HUES48 (cell line): ENCODE data around the gene SLC16A13.

Experiments
- H3K27ac ChIP-seq: one replicate; pipeline ENCODE4 v1.7.0; 2013; ENCODE audit warnings: low read depth, low read length, inconsistent platforms
- H3K27me3 ChIP-seq: 2 replicates; pipeline ENCODE4 v1.6.1; 2013; ENCODE audit warnings: mild to moderate bottlenecking, low read length; ENCODE audit not compliant: control insufficient read depth, insufficient read depth
- H3K36me3 ChIP-seq: 2 replicates; pipeline ENCODE4 v1.6.1; 2013; ENCODE audit warnings: low read length; ENCODE audit not compliant: control insufficient read depth, insufficient read depth
- H3K4me1 ChIP-seq: 2 replicates; pipeline ENCODE4 v1.6.1; 2013; ENCODE audit warnings: mild to moderate bottlenecking, low read length; ENCODE audit not compliant: control insufficient read depth, insufficient read depth
- H3K4me3 ChIP-seq: 2 replicates; pipeline ENCODE4 v1.5.1; 2013; ENCODE audit warnings: mild to moderate bottlenecking, low read depth, low read length
- H3K9ac ChIP-seq: 2 replicates; pipeline ENCODE4 v1.6.1; 2013; ENCODE audit warnings: mild to moderate bottlenecking, low read depth, low read length, moderate library complexity
- H3K9me3 ChIP-seq: 2 replicates; pipeline ENCODE4 v1.6.1; 2013; ENCODE audit warnings: low read length; ENCODE audit not compliant: control insufficient read depth, insufficient read depth

Gene SLC16A13

DNA sequence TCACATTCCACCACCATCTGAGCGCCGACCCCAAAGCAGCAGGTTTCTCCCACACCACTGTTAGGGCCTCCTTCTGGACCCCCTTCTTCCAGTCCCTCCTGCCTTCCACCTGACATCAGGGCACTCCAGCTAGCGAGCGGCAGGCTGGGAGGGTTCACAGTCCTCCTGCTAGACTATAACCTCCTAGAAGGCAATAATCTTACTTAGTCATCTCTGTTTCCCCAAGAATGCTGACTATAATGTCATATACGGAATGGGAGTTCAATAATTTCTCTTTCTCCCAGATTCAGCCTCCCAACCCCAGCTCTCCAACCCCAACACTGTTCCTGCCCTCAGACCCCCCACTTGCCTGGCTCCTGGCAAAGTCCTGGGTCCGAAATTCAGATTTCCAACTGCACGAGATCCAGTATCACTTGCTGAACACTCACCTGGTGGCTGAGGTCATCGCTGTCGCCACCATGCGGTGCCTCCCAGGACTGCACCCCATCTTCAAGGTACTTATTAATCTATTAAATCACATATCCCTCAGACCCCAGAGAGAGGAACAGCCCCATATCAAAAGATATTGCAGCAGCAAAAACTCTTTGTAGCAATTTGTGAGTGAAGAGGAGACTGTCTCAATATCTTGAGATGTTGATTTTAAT, 34.4 kb upstream of the SLC16A13 start:
- peaks cover 23% of the 10 kb centered on the region for H3K36me3 ChIP-seq
- no peaks in the 10 kb centered on the region for H3K4me1 ChIP-seq
- no peaks in the 10 kb centered on the region for H3K9me3 ChIP-seq
- H3K27me3 ChIP-seq: peaks cover 9% of the 10 kb centered on the region
- no peak overlapping the region for H3K9ac ChIP-seq
- no peak overlapping the region for H3K4me3 ChIP-seq
- no peak overlapping the region for H3K27ac ChIP-seq

DNA sequence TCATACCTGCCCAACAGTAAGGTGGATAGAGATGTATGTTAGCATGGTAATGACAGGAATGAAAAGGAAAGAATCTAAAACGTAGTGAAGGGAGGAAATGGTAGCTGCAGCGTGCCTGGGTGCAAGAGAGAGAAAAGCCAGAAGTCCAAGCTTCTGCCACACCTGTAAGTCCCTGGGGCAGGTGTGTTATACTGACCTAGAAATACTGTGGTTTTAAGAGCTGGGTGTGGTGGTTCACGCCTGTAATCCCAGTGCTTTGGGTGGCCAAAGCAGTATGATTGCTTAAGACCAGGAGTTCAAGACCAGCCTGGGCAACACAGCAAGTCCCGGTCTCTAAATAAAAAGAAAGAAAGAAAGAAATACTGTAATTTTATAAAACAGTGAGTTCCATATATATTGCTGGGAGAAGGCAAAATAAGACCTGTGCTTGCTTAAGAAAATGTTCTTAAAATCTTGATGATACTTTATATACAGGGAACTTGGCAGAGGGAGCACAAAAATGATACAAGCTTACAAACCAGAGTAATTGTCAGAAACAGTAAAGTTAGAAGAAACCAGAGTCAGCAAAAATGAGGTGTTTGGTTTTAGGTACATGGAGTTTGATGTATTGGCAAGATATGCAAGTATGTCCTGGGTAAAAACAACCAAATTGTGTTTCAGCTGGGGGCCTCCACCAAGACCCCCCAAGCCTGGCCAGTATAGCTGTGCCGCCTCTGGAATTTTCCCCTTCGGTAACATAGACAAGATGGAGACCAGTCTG, 33.3 kb upstream of the SLC16A13 start:
- no peak overlapping the region for H3K4me3 ChIP-seq
- H3K27ac ChIP-seq: no peak overlapping the region
- H3K4me1 ChIP-seq: no peaks in the 10 kb centered on the region
- H3K9ac ChIP-seq: no peak overlapping the region
- H3K27me3 ChIP-seq: no peaks in the 10 kb centered on the region
- peaks cover 23% of the 10 kb centered on the region for H3K36me3 ChIP-seq
- no peaks in the 10 kb centered on the region for H3K9me3 ChIP-seq

DNA sequence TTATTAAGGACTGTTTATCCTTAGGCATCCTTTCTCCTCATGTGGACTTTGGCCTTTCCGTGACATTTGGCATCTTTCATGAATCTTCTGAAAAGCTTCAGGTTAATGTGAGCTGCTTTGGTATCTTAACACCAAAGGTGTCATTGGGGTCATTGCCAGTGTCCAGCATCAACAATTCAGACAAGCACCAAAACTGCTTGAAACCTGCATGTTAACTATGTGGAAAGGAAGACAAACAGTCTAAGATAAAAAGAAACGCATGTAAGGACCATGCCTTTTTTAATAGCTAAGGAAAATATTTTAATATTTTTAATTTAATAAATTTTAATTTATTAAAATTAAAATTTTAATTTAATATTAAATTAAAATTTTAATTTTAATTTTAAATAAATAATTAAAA, 32.1 kb upstream of the SLC16A13 start:
- Histone ChIP-seq H3K9ac (no peak overlapping the region), H3K27ac (no peak overlapping the region), H3K36me3 (peaks cover 21% of the 10 kb centered on the region), H3K4me1 (no peaks in the 10 kb centered on the region), H3K4me3 (no peak overlapping the region), H3K9me3 (no peaks in the 10 kb centered on the region), H3K27me3 (no peaks in the 10 kb centered on the region)

DNA sequence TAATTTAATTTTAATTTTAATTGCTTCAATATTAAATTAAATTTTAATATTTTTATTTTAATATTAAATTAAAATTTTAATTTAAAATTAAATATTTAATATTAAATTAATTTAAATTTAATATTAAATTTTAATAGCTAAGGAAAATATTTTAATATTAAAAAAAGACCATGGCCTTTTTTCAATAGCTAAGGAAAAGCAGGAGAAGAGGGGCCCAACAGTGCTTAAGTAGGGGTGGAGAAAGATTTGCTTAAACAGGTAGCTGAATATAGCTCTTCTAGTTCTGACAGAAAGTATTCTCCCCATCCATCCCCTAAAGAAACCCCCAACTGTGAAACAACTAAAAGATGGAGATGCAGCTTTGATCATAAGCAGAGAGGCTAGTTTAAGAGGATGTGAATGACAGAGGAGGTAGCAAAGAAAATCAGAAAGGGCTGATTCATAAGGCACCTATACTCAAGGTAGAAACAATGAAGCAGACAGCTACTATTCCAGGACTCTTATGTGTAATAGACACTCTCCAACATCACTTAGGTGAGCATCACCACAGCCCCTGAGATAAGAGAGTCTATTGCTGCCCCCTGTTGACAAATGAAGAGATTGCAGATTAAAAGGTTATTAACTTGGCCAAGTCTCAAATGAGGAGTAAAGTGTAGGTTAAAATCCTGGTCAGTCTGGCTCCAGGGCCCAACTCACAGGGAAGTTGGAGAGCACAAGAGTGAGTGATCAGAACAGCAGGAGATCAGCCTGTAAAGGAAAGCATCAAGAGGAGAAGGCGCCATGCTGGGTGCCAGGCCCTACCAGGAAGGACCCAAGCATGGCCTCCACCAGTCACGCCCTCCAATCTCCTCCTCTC, 31.2 kb upstream of the SLC16A13 start:
- no peak overlapping the region for H3K27ac ChIP-seq
- H3K9me3 ChIP-seq: no peaks in the 10 kb centered on the region
- H3K27me3 ChIP-seq: no peaks in the 10 kb centered on the region
- no peaks in the 10 kb centered on the region for H3K4me1 ChIP-seq
- H3K36me3 ChIP-seq: peaks cover 25% of the 10 kb centered on the region
- no peak overlapping the region for H3K4me3 ChIP-seq
- no peak overlapping the region for H3K9ac ChIP-seq

DNA sequence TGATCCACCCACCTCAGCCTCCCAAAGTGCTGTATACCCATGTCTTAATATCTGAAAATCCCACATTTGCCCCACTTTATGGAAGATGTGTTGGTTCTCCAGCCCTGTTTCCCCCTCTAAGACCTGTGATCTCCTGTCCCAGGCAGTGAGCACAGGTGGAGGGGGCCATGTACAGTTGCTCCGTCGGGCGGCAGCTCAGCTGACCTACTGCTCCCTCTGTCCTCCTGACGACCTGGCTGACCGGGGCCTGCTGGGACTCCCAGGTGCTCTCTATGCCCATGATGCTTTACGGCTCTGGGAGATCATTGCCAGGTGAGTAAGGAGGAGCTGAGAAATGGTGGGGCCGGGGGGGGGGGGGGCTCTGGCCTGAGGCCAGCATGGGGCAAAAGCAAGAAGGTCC, 30.1 kb upstream of the SLC16A13 start:
- Histone ChIP-seq H3K4me1 (no peaks in the 10 kb centered on the region), H3K4me3 (no peak overlapping the region), H3K36me3 (peaks cover 24% of the 10 kb centered on the region), H3K9ac (no peak overlapping the region), H3K9me3 (no peaks in the 10 kb centered on the region), H3K27ac (no peak overlapping the region), H3K27me3 (no peaks in the 10 kb centered on the region)

DNA sequence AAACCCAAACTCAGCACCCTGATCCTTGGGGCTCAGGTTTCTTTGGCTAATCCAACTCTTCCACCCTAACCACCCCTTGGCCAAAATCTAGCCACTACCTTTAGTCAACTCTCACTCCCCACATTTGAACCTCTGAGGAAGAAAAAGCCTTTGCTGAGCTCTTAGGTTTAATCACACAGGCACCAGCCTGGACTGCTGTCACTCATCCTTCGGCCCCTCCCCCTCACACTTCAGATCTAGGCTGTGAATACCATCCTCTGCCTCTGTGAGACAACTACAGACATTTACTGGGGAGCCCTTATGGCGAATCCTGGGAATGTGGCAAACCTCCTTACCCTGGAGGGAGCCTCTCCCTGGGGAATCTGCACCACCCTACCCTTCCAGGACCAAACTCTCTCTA, 28.7 kb upstream of the SLC16A13 start:
- Histone ChIP-seq H3K9ac (no peak overlapping the region), H3K27ac (no peak overlapping the region), H3K9me3 (no peaks in the 10 kb centered on the region)

DNA sequence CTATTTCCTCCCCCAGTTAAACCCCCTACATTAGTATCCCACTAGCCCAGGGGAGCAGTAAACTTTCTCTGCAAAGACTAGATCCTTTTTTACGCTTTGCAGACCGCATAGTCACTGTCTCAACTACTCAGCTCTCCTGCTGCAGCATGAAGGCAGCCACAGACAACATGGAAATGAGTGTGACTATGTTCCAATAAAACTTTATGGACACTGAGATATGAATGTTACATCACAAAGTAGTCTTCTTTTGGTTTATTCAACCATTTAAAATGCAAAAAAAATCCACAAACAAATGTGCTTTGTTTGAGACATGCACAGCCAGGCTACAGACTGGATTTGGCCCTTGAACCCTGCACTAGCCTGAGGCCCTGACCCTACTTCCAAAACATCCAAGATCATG, 25.3 kb upstream of the SLC16A13 start:
- Histone ChIP-seq H3K4me3 (no peak overlapping the region), H3K36me3 (peaks cover 7% of the 10 kb centered on the region), H3K9ac (no peak overlapping the region), H3K27me3 (no peaks in the 10 kb centered on the region), H3K27ac (no peak overlapping the region), H3K9me3 (no peaks in the 10 kb centered on the region), H3K4me1 (peaks cover 9% of the 10 kb centered on the region)

More for the DNA sequence above, 28.7 kb upstream of the SLC16A13 start:
- Histone ChIP-seq H3K4me3 (no peak overlapping the region), H3K27me3 (no peaks in the 10 kb centered on the region), H3K36me3 (peaks cover 17% of the 10 kb centered on the region), H3K4me1 (no peaks in the 10 kb centered on the region)

DNA sequence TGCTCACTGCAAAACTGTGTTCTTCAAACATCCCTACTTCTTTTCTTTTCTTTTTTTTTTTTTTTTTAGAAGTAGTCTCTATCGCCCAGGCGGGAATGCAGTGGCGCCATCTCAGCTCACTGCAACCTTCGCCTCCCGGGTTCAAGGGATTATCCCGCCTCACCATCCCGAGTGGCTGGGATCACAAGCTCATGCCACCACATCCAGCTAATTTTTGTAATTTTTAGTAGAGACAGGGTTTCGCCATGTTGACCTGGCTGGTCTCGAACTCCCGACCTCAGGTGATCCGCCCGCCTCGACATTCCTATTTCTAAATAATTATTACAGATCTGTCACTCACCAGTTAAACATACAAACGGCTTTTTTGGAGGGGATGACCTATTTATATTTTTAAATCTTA, 24.4 kb upstream of the SLC16A13 start:
- Histone ChIP-seq H3K9ac (no peak overlapping the region), H3K9me3 (no peaks in the 10 kb centered on the region), H3K27ac (no peak overlapping the region), H3K4me3 (peak overlapping the region; percentile 84), H3K4me1 (peaks cover 9% of the 10 kb centered on the region), H3K36me3 (peaks cover 7% of the 10 kb centered on the region), H3K27me3 (no peaks in the 10 kb centered on the region)

DNA sequence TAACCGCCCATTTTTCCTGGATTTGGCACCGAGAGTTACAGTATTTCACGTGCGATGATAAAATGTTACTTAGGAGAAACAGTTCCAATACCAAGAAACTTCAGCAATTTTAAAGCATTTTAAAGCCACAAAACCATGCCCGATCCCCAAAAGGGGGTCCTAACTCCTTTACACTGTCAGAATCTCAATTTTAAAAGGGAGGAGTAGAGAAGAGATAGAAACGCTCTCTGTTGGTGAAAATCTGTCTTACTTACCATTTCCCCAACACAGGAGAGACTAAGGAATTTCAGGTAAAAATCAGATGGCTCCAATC, 23.9 kb upstream of the SLC16A13 start:
- H3K4me1 ChIP-seq: peaks cover 9% of the 10 kb centered on the region
- H3K27me3 ChIP-seq: no peaks in the 10 kb centered on the region
- H3K9me3 ChIP-seq: no peaks in the 10 kb centered on the region
- H3K9ac ChIP-seq: peak overlapping the region; percentile 99
- H3K27ac ChIP-seq: peak overlapping the region; percentile 98
- H3K4me3 ChIP-seq: peak overlapping the region; percentile 84
- peaks cover 8% of the 10 kb centered on the region for H3K36me3 ChIP-seq

DNA sequence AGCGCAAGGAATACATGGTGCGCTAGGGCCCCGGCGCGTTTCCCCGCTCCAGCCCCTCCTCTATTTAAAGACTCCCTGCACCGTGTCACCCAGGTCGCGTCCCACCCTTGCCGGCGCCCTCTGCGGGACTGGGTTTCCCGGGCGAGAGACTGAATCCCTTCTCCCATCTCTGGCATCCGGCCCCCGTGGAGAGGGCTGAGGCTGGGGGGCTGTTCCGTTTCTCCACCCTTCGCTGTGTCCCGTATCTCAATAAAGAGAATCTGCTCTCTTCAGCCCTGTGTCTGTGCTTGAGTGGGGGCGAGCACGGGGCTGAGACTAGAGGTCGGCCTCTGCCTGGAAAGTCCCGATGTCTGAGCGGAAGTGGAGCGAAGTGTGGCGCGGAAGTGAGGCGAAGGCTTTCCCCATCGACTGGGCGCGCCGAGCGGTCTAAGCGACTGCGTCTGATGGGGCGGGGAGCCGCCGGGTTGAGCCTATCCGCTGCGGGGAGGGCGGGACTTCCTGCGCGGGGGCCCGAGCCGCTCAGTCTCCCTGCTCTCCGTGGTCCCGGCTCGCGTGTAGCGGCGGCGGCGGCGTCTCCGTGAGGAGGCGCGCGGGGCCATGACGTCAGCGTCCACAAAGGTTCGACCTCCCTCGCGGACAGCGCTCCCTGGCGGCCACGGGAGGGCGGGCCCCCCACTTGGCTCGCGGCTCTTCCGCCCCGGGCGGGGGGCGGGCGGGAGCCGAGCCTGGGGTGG, 21.4 kb upstream of the SLC16A13 start:
- Histone ChIP-seq H3K9ac (peak overlapping the region; percentile 65; the same call in 1 of the 2 replicates), H3K9me3 (no peaks in the 10 kb centered on the region), H3K27ac (peak overlapping the region; percentile 83), H3K27me3 (no peaks in the 10 kb centered on the region), H3K36me3 (peaks cover 13% of the 10 kb centered on the region), H3K4me1 (peaks cover 9% of the 10 kb centered on the region), H3K4me3 (peak overlapping the region; percentile 84)
